Endothelial cell of umbilical vein (primary cell): ENCODE results near the gene PTPRK. TPM values are rescaled to one million over a fixed set of nuclear protein-coding genes. Genes with fewer than 3 reads are reported as not detected.

Source experiments
- BruUV-seq: library from RNA; stranded (reverse); fragments of 400-500 nt; replicated peaks from 2 replicates; lab custom pipeline; 2021; lab: Mats Ljungman, UMichigan
- CTCF ChIA-PET: fragments of 300-600, 350-600 bp; sonication (Branson Sonifier 250); formaldehyde crosslinking; loops from one replicate; lab custom pipeline; 2021; ENCODE audit warnings: antibody characterized with exemption, inconsistent platforms; lab: Charles Lee
- POLR2A ChIA-PET: fragments of 300-600, 350-600 bp; sonication (Branson Sonifier 250); formaldehyde crosslinking; loops from one replicate; lab custom pipeline; 2021; ENCODE audit warnings: antibody characterized with exemption, inconsistent platforms; lab: Charles Lee
- DNase-seq: peaks from one replicate; pipeline ENCODE4 v3.0.0-alpha.2; 2011; ENCODE audit warnings: low read depth, low spot score
- FAIRE-seq: peaks from 2 replicates; lab custom pipeline; 2011; peaks lifted over from hg19 to GRCh38; lab: Jason Lieb, UNC
- H2AFZ ChIP-seq: 2 replicates; pipeline ENCODE4 v1.6.0; 2012; ENCODE audit warnings: low read depth, low read length, control low read depth, inconsistent platforms
- H3K27ac ChIP-seq: 2 replicates; pipeline ENCODE4 v1.5.1; 2011; ENCODE audit warnings: low read depth, mild to moderate bottlenecking, control low read depth, low read length, moderate library complexity; ENCODE audit not compliant: insufficient read depth
- H3K27me3 ChIP-seq, 2 experiments: 2 replicates each; pipeline versions ENCODE4 v1.6.0 to v1.6.1; 2011; ENCODE audit warnings: low read length in 2 of 2, mixed read lengths in 1 of 2; ENCODE audit not compliant: control insufficient read depth in 2 of 2, insufficient read depth in 2 of 2
- H3K36me3 ChIP-seq, 2 experiments: 2 replicates in 1 of 2; 3 replicates in 1 of 2; pipeline ENCODE4 v1.5.1; 2011; ENCODE audit warnings: low read length in 2 of 2, mild to moderate bottlenecking in 1 of 2, moderate library complexity in 1 of 2; ENCODE audit not compliant: control insufficient read depth in 2 of 2, insufficient read depth in 2 of 2; ENCODE audit errors: extremely low read depth in 1 of 2
- H3K4me1 ChIP-seq: 3 replicates; pipeline ENCODE4 v1.5.1; 2011; ENCODE audit warnings: mild to moderate bottlenecking, low read length; ENCODE audit not compliant: control insufficient read depth, insufficient read depth; ENCODE audit errors: extremely low read depth
- H3K4me2 ChIP-seq: 2 replicates; pipeline ENCODE4 v1.6.1; 2011; ENCODE audit warnings: low read length, control low read depth, mixed read lengths; ENCODE audit not compliant: insufficient read depth
- H3K4me3 ChIP-seq, 3 experiments: fragments of 200-600 bp in 1 of 3; sonication (generic), shearing (Covaris generic) in 1 of 3; replicated peaks in 1 of 3; 2 replicates each; pipeline ENCODE4 v1.5.1; 2011 to 2016; ENCODE audit warnings: control low read depth in 3 of 3, low read length in 3 of 3, mild to moderate bottlenecking in 2 of 3, inconsistent platforms in 1 of 3, low read depth in 1 of 3, moderate library complexity in 1 of 3; ENCODE audit not compliant: insufficient read depth in 1 of 3
- H3K79me2 ChIP-seq: 2 replicates; pipeline ENCODE4 v1.6.0; 2012; ENCODE audit warnings: low read length, inconsistent platforms; ENCODE audit not compliant: control insufficient read depth, insufficient read depth
- H3K9ac ChIP-seq: replicated peaks from 2 replicates; pipeline ENCODE3; 2011; ENCODE audit warnings: low read length, control low read depth; ENCODE audit not compliant: insufficient read depth; ENCODE audit errors: extremely low read depth
- H3K9me1 ChIP-seq: replicated peaks from 3 replicates; pipeline ENCODE4 v1.6.0; 2011; ENCODE audit warnings: mild to moderate bottlenecking, low read length; ENCODE audit not compliant: control insufficient read depth, insufficient read depth; ENCODE audit errors: extremely low read depth
- H3K9me3 ChIP-seq: replicated peaks from 2 replicates; pipeline ENCODE4 v1.5.1; 2012; ENCODE audit warnings: low read length, inconsistent platforms; ENCODE audit not compliant: control insufficient read depth, insufficient read depth
- H4K20me1 ChIP-seq: replicated peaks from 2 replicates; pipeline ENCODE3; 2011; ENCODE audit warnings: mild to moderate bottlenecking, low read length; ENCODE audit not compliant: control insufficient read depth, insufficient read depth; ENCODE audit errors: extremely low read depth
- EZH2 ChIP-seq: IDR thresholded peaks from 2 replicates; pipeline ENCODE4 v1.6.1; 2012; ENCODE audit warnings: borderline replicate concordance, low read depth, mild to moderate bottlenecking, moderate library complexity, low read length, inconsistent platforms; ENCODE audit not compliant: severe bottlenecking
- FOS ChIP-seq: IDR thresholded peaks from 2 replicates; pipeline ENCODE4 v1.6.1; 2011; ENCODE audit warnings: mild to moderate bottlenecking, low read length, moderate library complexity, borderline replicate concordance; ENCODE audit not compliant: insufficient read depth
- GATA2 ChIP-seq: IDR thresholded peaks from 2 replicates; pipeline ENCODE4 v1.7.0; 2011; ENCODE audit warnings: low read depth, mild to moderate bottlenecking, moderate library complexity, mixed read lengths, low read length; ENCODE audit not compliant: insufficient read length, insufficient read depth
- JUN ChIP-seq: IDR thresholded peaks from 2 replicates; pipeline ENCODE4 v1.6.1; 2011; ENCODE audit warnings: borderline replicate concordance, low read depth; ENCODE audit not compliant: insufficient read length, insufficient read depth
- MYC ChIP-seq: IDR thresholded peaks from one replicate; pipeline ENCODE4 v1.6.1; 2011; ENCODE audit warnings: mild to moderate bottlenecking, low read depth, low read length
- POLR2A ChIP-seq: IDR thresholded peaks from 2 replicates; pipeline ENCODE4 v1.6.1; 2012; ENCODE audit warnings: low read depth, mild to moderate bottlenecking, control low read depth, low read length
- POLR2AphosphoS5 ChIP-seq: IDR thresholded peaks from 2 replicates; pipeline ENCODE4 v1.6.1; 2012; ENCODE audit warnings: low read depth, mild to moderate bottlenecking, control low read depth, low read length, moderate library complexity; ENCODE audit not compliant: insufficient read depth
- dilution Hi-C: fragments of 300-500 bp; cut with MboI; formaldehyde crosslinking; loops from one replicate; pipeline ENCODE4 v1.15.0; 2019; ENCODE audit warnings: low sequenced_read_pairs; ENCODE audit not compliant: extremely low pct_ligation_motif_present
- intact Hi-C: fragments of 100-400 bp; cut with micrococcal nuclease; formaldehyde crosslinking; loops from one replicate; pipeline ENCODE4 v1.10.0; 2022
- polyA plus RNA-seq, 4 experiments: library from polyadenylated mRNA; depleted of rRNA in 3 of 4; stranded (reverse) in 3 of 4; unstranded in 1 of 4; fragments of >200 nt; gene quantifications; 2 replicates each; pipeline versions ENCODE4 v1.2.1 to v1.2.3, GENCODE V29; 2011 to 2012; ENCODE audit warnings: missing spikeins in 1 of 4
- total RNA-seq: library from RNA; stranded (reverse); gene quantifications from 2 replicates; pipeline ENCODE4 v1.2.3, GENCODE V29; 2021
- TF ChIP-seq, protein P1 (sequence below), 2 donors: IDR thresholded peaks; 1 replicate in 1 of 2; 2 replicates in 1 of 2; pipeline ENCODE4 v1.5.1; 2011; ENCODE audit warnings: low read length in 2 of 2, mild to moderate bottlenecking in 2 of 2, moderate library complexity in 2 of 2, control low read depth in 1 of 2, inconsistent platforms in 1 of 2, low read depth in 1 of 2; ENCODE audit not compliant: insufficient read depth in 1 of 2; ENCODE audit errors: extremely low read depth in 1 of 2
- TF ChIP-seq, protein P2 (sequence below): IDR thresholded peaks from 2 replicates; pipeline ENCODE4 v1.6.1; 2011; ENCODE audit not compliant: insufficient read depth, insufficient read length

PTPRK gene
- total and polyA plus RNA-seq, 2 donors (not counting 3 experiments of a cell fraction or from before 2014, with no cell fraction given), result 15.2 to 74.0 TPM

DNA sequence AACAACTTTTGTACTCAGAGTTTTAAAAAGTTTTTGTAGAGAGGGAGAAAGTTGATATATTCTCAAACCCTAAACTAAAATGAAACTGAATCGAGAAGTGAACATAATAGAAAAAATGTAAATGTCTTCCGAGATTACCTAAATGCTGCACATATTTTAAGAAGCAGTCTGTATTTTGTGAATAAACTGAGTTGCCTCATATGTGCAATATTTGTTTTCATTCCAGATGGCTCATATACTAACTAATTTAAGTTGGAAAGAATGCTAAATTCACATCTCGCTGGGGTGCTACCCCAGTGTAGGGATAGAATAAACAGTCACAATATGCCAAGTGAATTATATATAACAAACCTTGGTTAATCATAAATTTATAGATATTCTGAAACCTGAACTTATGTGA, 333.7 kb downstream of the PTPRK start:
- FAIRE-seq, result no peak
- no peak for DNase-seq
- Histone ChIP-seq H3K9me3 (no peaks in the 10 kb centered on the region), H3K9ac (no peak overlapping the region), H4K20me1 (no peaks in the 10 kb centered on the region), H3K4me1 (no peaks in the 10 kb centered on the region), H3K9me1 (no peaks in the 10 kb centered on the region), H3K27ac (no peak overlapping the region), H3K36me3 (peaks cover 0 to 6% of the 10 kb centered on the region in 2 experiments), H3K79me2 (no peaks in the 10 kb centered on the region), H3K4me3 (no peak overlapping the region), H3K27me3 (no peaks in the 10 kb centered on the region), H2AFZ (no peak overlapping the region), H3K4me2 (no peak overlapping the region)
- CTCF ChIA-PET, result no interaction called here
- POLR2A ChIA-PET, result no interaction called here
- intact Hi-C loops (no loop called here), dilution Hi-C loops (no loop called here)
- TF ChIP-seq FOS (no peak), JUN (no peak), EZH2 (no peak), POLR2A (no peak), POLR2AphosphoS5 (no peak), GATA2 (no peak), MYC (no peak)
- TF ChIP-seq, protein P1, sequence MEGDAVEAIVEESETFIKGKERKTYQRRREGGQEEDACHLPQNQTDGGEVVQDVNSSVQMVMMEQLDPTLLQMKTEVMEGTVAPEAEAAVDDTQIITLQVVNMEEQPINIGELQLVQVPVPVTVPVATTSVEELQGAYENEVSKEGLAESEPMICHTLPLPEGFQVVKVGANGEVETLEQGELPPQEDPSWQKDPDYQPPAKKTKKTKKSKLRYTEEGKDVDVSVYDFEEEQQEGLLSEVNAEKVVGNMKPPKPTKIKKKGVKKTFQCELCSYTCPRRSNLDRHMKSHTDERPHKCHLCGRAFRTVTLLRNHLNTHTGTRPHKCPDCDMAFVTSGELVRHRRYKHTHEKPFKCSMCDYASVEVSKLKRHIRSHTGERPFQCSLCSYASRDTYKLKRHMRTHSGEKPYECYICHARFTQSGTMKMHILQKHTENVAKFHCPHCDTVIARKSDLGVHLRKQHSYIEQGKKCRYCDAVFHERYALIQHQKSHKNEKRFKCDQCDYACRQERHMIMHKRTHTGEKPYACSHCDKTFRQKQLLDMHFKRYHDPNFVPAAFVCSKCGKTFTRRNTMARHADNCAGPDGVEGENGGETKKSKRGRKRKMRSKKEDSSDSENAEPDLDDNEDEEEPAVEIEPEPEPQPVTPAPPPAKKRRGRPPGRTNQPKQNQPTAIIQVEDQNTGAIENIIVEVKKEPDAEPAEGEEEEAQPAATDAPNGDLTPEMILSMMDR (IDR thresholded peaks at IDR 0.05; ENCODE audit: extremely low read depth in 1 of 2, insufficient read depth in 1 of 2, low read depth in 1 of 2, low read length in 2 of 2), result no peak
- TF ChIP-seq, protein P2, sequence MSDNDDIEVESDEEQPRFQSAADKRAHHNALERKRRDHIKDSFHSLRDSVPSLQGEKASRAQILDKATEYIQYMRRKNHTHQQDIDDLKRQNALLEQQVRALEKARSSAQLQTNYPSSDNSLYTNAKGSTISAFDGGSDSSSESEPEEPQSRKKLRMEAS, result no peak
- no TSS peak for BruUV-seq
